ENCODE results near the gene SERPINB2.

DNA sequence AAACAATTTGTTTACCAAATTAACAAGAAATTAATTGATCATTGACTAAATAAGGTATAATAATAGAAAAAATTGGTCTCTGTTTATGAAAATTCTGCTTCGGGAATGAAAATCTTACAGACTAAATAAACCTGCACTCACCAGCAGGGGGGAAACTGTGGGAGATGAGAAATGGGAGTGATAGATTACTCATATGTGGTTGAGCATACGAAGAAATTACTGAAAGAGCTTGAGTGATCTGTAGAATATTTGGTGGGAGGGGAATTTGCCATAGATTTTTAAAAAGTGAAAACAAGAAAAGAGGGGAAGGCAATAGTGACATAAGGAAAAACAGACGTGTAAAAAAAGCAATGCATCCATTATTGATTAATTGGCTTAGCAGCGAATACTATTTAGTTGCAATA lies 63.8 kb downstream of the SERPINB2 start:
- peak; percentile 49 for TF ChIP-seq CTCF (IDR thresholded peaks at IDR 0.05; ENCODE audit: low read depth, low read length)
- TF ChIP-seq EZH2phosphoT487 (IDR thresholded peaks at IDR 0.05; ENCODE audit: low read depth) = no peak
